GM23338 (cell line): ENCODE data around the gene SEM1. TPM values are rescaled to one million over a fixed set of nuclear protein-coding genes. Genes with fewer than 3 reads are reported as not detected.

ENCODE experiments used
- ATAC-seq: fragments of 200-7000 bp; cut with Tn5 transposase; 3 replicates; pipeline ENCODE4 v1.9.1; 2020
- DNase-seq: peaks from one replicate; pipeline ENCODE4 v3.0.0-alpha.2; 2015; ENCODE audit warnings: low spot score
- H2AFZ ChIP-seq: fragments of 200-600 bp; sonication (generic); 2 replicates; pipeline ENCODE4 v1.8.0; 2016; ENCODE audit warnings: antibody characterized with exemption, mild to moderate bottlenecking, moderate library complexity
- H3F3A ChIP-seq: fragments of 200-600 bp; sonication (generic); replicated peaks from 2 replicates; pipeline ENCODE4 v1.8.0; 2017; ENCODE audit warnings: antibody characterized with exemption, mixed run types, low read depth
- H3K27ac ChIP-seq: fragments of 200-600 bp; sonication (generic); 2 replicates; pipeline ENCODE4 v1.6.1; 2016; ENCODE audit warnings: low read depth
- H3K27me3 ChIP-seq: fragments of 200-600 bp; sonication (generic); 2 replicates; pipeline ENCODE4 v1.8.0; 2016; ENCODE audit warnings: mild to moderate bottlenecking, mixed run types, moderate library complexity; ENCODE audit not compliant: insufficient read depth
- H3K36me3 ChIP-seq: fragments of 200-600 bp; sonication (generic); 2 replicates; pipeline ENCODE4 v1.8.0; 2016; ENCODE audit warnings: mild to moderate bottlenecking; ENCODE audit not compliant: insufficient read depth
- H3K4me1 ChIP-seq: fragments of 200-600 bp; sonication (generic); 2 replicates; pipeline ENCODE4 v1.8.0; 2016; ENCODE audit warnings: mild to moderate bottlenecking, moderate library complexity; ENCODE audit not compliant: insufficient read depth
- H3K4me2 ChIP-seq: fragments of 200-600 bp; sonication (generic); 2 replicates; pipeline ENCODE4 v1.7.1; 2017; ENCODE audit warnings: mixed run types
- H3K4me3 ChIP-seq: fragments of 200-600 bp; sonication (generic); 2 replicates; pipeline ENCODE4 v1.6.1; 2016; ENCODE audit warnings: mixed run types
- H3K79me2 ChIP-seq: fragments of 200-600 bp; sonication (generic); replicated peaks from 2 replicates; pipeline ENCODE4 v1.8.0; 2017; ENCODE audit warnings: mild to moderate bottlenecking; ENCODE audit not compliant: insufficient read depth
- H3K9me2 ChIP-seq: fragments of 200-600 bp; sonication (generic); 2 replicates; pipeline ENCODE4 v1.8.0; 2017; ENCODE audit not compliant: insufficient read depth
- H4K20me1 ChIP-seq: fragments of 200-600 bp; sonication (generic); replicated peaks from 2 replicates; pipeline ENCODE4 v1.8.0; 2017; ENCODE audit warnings: mild to moderate bottlenecking; ENCODE audit not compliant: insufficient read depth
- H3K27ac Mint-ChIP-seq: 2 replicates; pipeline ENCODE4 v1.8.0; 2020; ENCODE audit warnings: inconsistent platforms, mild to moderate bottlenecking, moderate library complexity, mixed read lengths
- H3K27me3 Mint-ChIP-seq: 3 replicates; pipeline ENCODE4 v1.8.0; 2022; ENCODE audit warnings: low read depth, mild to moderate bottlenecking, moderate library complexity, mixed read lengths, inconsistent platforms; ENCODE audit not compliant: insufficient read depth, poor library complexity
- H3K36me3 Mint-ChIP-seq: 3 replicates; pipeline ENCODE4 v1.8.0; 2021; ENCODE audit warnings: low read depth, mild to moderate bottlenecking, inconsistent platforms, moderate library complexity, mixed read lengths
- H3K4me1 Mint-ChIP-seq: 3 replicates; pipeline ENCODE4 v1.8.0; 2020; ENCODE audit warnings: mild to moderate bottlenecking, inconsistent platforms, mixed read lengths
- H3K4me3 Mint-ChIP-seq: 3 replicates; pipeline ENCODE4 v1.8.0; 2021; ENCODE audit warnings: moderate library complexity, mild to moderate bottlenecking, inconsistent platforms, mixed read lengths
- H3K9me3 Mint-ChIP-seq: 3 replicates; pipeline ENCODE4 v1.8.0; 2020; ENCODE audit warnings: moderate library complexity, mild to moderate bottlenecking, inconsistent platforms, mixed read lengths
- ETS1 ChIP-seq: IDR thresholded peaks from 2 replicates; pipeline ENCODE4 v1.6.1; 2016; ENCODE audit warnings: antibody characterized with exemption
- EZH2 ChIP-seq: fragments of 200-600 bp; sonication (generic); IDR thresholded peaks from one replicate; pipeline ENCODE4 v1.8.0; 2017; ENCODE audit warnings: antibody characterized with exemption, mild to moderate bottlenecking, low read depth; ENCODE audit not compliant: unreplicated experiment
- NANOG ChIP-seq: IDR thresholded peaks from 2 replicates; pipeline ENCODE4 v1.6.1; 2016; ENCODE audit warnings: antibody characterized with exemption, borderline replicate concordance
- REST ChIP-seq: IDR thresholded peaks from one replicate; pipeline ENCODE4 v1.6.1; 2018; ENCODE audit warnings: antibody characterized with exemption; ENCODE audit not compliant: unreplicated experiment
- STAT1 ChIP-seq: IDR thresholded peaks from one replicate; pipeline ENCODE4 v1.6.1; 2016; ENCODE audit warnings: antibody characterized with exemption; ENCODE audit not compliant: unreplicated experiment
- ZNF331 ChIP-seq: fragments of 250-450 bp; sonication (Bioruptor Pico); IDR thresholded peaks from 2 replicates; pipeline ENCODE4 v1.5.0; 2020; ENCODE audit warnings: low read depth, mild to moderate bottlenecking, moderate library complexity
- polyA plus RNA-seq: library from polyadenylated mRNA; unstranded; fragments of >200 nt; fragmentation: Nextera tagmentation; extraction: Ambion mirVana; gene quantifications from 2 replicates; pipeline ENCODE4 v1.2.1, GENCODE V29; 2016
- total RNA-seq: library from RNA; depleted of rRNA; stranded (reverse); fragments of >200 nt; shearing (Covaris generic); gene quantifications from 2 replicates; pipeline ENCODE4 v1.2.3, GENCODE V29; 2014

Gene SEM1
- total and polyA plus RNA-seq, 2 experiments from 2014 or later: 71.7 to 1,042 TPM

GRCh38 chr7:96654630-96655188 lies 54.9 kb downstream of the SEM1 start:
- Mint-ChIP-seq H3K27ac (no peak overlapping the region), H3K27me3 (peaks cover 7% of the 10 kb centered on the region), H3K4me3 (no peak overlapping the region)

GRCh38 chr7:96649981-96650380 lies 59.7 kb downstream of the SEM1 start:
- Mint-ChIP-seq H3K4me1 (peaks cover 8% of the 10 kb centered on the region; the same call in 2 of the 3 replicates), H3K4me3 (no peak overlapping the region), H3K36me3 (peaks cover 4% of the 10 kb centered on the region; the same call in 1 of the 3 replicates), H3K9me3 (no peaks in the 10 kb centered on the region), H3K27me3 (peaks cover 3% of the 10 kb centered on the region), H3K27ac (no peak overlapping the region)
- Histone ChIP-seq H3K36me3 (no peaks in the 10 kb centered on the region), H3K4me3 (no peak overlapping the region), H3K4me1 (no peaks in the 10 kb centered on the region; the same call in 1 of the 2 replicates), H2AFZ (no peak overlapping the region), H3K9me2 (peaks cover 3% of the 10 kb centered on the region; the same call in 1 of the 2 replicates), H4K20me1 (no peaks in the 10 kb centered on the region), H3K4me2 (no peak overlapping the region), H3K27me3 (no peaks in the 10 kb centered on the region), H3K79me2 (no peaks in the 10 kb centered on the region), H3F3A (no peaks in the 10 kb centered on the region), H3K27ac (no peak overlapping the region)
- ATAC-seq: no peak
- no peak for DNase-seq
- TF ChIP-seq ETS1: no peak
- TF ChIP-seq REST: no peak
- no peak for TF ChIP-seq EZH2

More at GRCh38 chr7:96654630-96655188, 54.9 kb downstream of the SEM1 start:
- Histone ChIP-seq H2AFZ (no peak overlapping the region), H3K4me1 (peaks cover 12% of the 10 kb centered on the region; the same call in 1 of the 2 replicates), H3K36me3 (no peaks in the 10 kb centered on the region), H4K20me1 (no peaks in the 10 kb centered on the region), H3K4me3 (no peak overlapping the region), H3K27me3 (no peaks in the 10 kb centered on the region), H3K27ac (no peak overlapping the region), H3K79me2 (no peaks in the 10 kb centered on the region), H3K4me2 (no peak overlapping the region), H3F3A (no peaks in the 10 kb centered on the region), H3K9me2 (peaks cover 3% of the 10 kb centered on the region; the same call in 1 of the 2 replicates)
- Mint-ChIP-seq H3K36me3 (peaks cover 4% of the 10 kb centered on the region; the same call in 1 of the 3 replicates), H3K4me1 (peaks cover 25% of the 10 kb centered on the region), H3K9me3 (no peaks in the 10 kb centered on the region)
- no peak for TF ChIP-seq ZNF331
- no peak for TF ChIP-seq NANOG
- no peak for TF ChIP-seq STAT1
- ATAC-seq: no peak
- DNase-seq: no peak
